ENCODE results near the gene ITGB1BP1.

DNA sequence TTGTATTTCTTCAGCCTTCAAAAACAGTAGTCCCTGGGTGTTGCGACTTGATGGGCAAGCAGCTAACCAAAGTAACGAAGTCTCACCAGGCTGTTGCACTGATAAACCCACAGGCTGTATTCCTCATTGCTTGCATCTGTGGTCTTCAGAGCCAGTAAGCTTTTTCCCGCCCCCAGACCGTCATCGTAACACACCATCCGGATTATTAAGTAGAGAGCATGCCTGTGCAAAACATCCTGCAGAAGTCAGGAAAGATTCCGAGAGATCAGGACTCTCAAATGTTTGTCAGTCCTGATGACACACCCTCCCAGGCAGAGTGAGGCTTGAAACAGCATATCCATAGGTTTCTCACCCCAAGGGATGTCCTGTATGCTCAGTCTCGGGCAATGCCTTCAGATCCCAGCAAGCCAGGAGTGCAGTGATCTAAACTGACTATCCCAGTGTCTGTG lies 15.9 kb downstream of the ITGB1BP1 start:
- TF ChIP-seq, protein P1, sequence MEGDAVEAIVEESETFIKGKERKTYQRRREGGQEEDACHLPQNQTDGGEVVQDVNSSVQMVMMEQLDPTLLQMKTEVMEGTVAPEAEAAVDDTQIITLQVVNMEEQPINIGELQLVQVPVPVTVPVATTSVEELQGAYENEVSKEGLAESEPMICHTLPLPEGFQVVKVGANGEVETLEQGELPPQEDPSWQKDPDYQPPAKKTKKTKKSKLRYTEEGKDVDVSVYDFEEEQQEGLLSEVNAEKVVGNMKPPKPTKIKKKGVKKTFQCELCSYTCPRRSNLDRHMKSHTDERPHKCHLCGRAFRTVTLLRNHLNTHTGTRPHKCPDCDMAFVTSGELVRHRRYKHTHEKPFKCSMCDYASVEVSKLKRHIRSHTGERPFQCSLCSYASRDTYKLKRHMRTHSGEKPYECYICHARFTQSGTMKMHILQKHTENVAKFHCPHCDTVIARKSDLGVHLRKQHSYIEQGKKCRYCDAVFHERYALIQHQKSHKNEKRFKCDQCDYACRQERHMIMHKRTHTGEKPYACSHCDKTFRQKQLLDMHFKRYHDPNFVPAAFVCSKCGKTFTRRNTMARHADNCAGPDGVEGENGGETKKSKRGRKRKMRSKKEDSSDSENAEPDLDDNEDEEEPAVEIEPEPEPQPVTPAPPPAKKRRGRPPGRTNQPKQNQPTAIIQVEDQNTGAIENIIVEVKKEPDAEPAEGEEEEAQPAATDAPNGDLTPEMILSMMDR (conservative IDR thresholded peaks at IDR 0.05) = no peak
- no peak for TF ChIP-seq EZH2 (IDR thresholded peaks at IDR 0.05; ENCODE audit: low read depth)

Measured in PC-9 (cell line).